Activated CD4-positive, alpha-beta T cell treated with anti-CD3 and anti-CD28 coated beads, Interleukin-2, amount 10 ng/mL, durations not matched to agents 24 days and 14 days (primary cell): Measurements from ENCODE around the gene FAM168A. TPM values are rescaled to one million over a fixed set of nuclear protein-coding genes. Genes with fewer than 3 reads are reported as not detected.

ENCODE experiments used
- DNase-seq: peaks from one replicate; pipeline ENCODE4 v3.0.0; 2022
- H3K27ac Mint-ChIP-seq: one replicate; pipeline ENCODE4 v1.8.0; 2022; ENCODE audit warnings: mild to moderate bottlenecking, mixed read lengths
- H3K27me3 Mint-ChIP-seq: one replicate; pipeline ENCODE4 v1.8.0; 2022; ENCODE audit warnings: mixed read lengths
- H3K36me3 Mint-ChIP-seq: one replicate; pipeline ENCODE4 v1.8.0; 2022; ENCODE audit warnings: low read depth, mild to moderate bottlenecking, mixed read lengths
- H3K4me1 Mint-ChIP-seq: one replicate; pipeline ENCODE4 v1.8.0; 2021; ENCODE audit warnings: mixed read lengths
- H3K4me3 Mint-ChIP-seq: one replicate; pipeline ENCODE4 v1.8.0; 2022; ENCODE audit warnings: mild to moderate bottlenecking, moderate library complexity, mixed read lengths
- H3K9me3 Mint-ChIP-seq: one replicate; pipeline ENCODE4 v1.8.0; 2021; ENCODE audit warnings: mixed read lengths
- intact Hi-C: fragments of 100-400 bp; cut with micrococcal nuclease; formaldehyde crosslinking; loops from one replicate; pipeline ENCODE4 v1.15.1; 2023
- total RNA-seq: library from RNA; stranded (reverse); gene quantifications from 2 replicates; pipeline ENCODE4 v1.2.3, GENCODE V29; 2022

The FAM168A gene
- total RNA-seq, 1 donor from 2014 or later = 19.8 TPM

DNA sequence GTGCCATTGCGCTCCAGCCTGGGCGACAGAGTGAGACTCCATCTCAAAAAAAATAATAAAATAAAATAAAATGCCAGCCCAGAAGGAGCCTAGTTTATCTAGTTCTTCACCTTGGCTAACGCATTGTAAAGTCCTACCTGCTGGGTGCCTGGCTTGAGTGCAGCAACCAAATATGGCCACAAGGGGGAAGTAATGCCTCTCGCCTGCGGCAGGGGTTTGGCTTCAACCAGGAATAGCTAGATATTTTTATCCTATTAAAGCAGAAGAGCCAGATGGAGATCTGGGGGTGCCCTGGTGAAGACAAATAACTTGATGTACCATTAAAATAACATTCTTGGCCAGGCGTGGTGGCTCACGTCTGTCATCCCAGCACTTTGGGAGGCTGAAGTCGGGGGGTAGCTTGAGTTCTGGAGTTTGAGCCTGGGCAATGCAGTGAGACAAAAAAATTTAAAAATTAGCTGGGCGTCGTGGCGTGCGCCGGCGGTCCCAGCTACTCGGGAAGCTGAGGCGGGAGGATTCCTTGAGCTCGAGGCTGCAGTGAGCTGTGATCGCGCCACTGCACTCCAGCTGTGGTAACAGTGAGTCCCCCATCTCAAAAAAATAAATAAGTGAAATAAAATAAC lies 27.9 kb upstream of the FAM168A start:
- no peak overlapping the region for H3K4me3 Mint-ChIP-seq

GRCh38 chr11:73623686-73624085 lies 25.8 kb upstream of the FAM168A start:
- DNase-seq = no peak
- intact Hi-C loops = no loop called here
- Mint-ChIP-seq H3K36me3 (no peaks in the 10 kb centered on the region), H3K27me3 (peaks cover 32% of the 10 kb centered on the region), H3K4me1 (peaks cover 2% of the 10 kb centered on the region), H3K27ac (no peak overlapping the region), H3K4me3 (no peak overlapping the region), H3K9me3 (no peaks in the 10 kb centered on the region)

More for the DNA sequence above, 27.9 kb upstream of the FAM168A start:
- Mint-ChIP-seq H3K4me1 (peaks cover 2% of the 10 kb centered on the region), H3K27ac (no peak overlapping the region), H3K36me3 (no peaks in the 10 kb centered on the region), H3K9me3 (no peaks in the 10 kb centered on the region), H3K27me3 (peaks cover 32% of the 10 kb centered on the region)
- peak; percentile 89 for DNase-seq
- intact Hi-C loops = loop anchor here (1.0 to 5.0 kb wide), 2 partner anchors 35 to 306 kb away; no protein-coding TSS in a partner anchor

- Mint-ChIP-seq H3K4me1 (peaks cover 2% of the 10 kb centered on the region), H3K9me3 (no peaks in the 10 kb centered on the region), H3K27ac (no peak overlapping the region), H3K4me3 (no peak overlapping the region), H3K27me3 (peaks cover 29% of the 10 kb centered on the region), H3K36me3 (no peaks in the 10 kb centered on the region)
- intact Hi-C loops = no loop called here
- DNase-seq = no peak
Observed at GRCh38 chr11:73622926-73623593, 25.1 kb upstream of the FAM168A start.

DNA sequence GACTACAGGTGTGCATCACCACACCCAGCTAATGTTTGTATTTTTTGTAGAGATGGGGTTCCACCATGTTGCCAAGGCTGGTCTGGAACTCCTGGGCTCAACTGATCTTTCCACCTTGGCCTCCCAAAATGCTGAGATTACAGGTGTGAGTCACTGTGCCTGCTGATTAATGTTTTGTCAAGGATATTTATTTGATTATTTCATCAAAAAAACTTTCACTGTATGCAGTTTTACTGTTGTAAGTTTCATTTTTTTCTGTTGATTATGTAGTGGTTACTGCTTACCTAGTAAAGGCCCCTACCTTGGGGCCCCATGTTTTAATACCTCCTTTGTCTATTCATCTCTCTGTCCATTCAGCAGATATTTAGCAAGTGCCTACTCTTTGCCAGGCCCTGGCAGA lies 16.7 kb upstream of the FAM168A start:
- H3K36me3 Mint-ChIP-seq = no peaks in the 10 kb centered on the region
- peaks cover 7% of the 10 kb centered on the region for H3K27me3 Mint-ChIP-seq
- no peaks in the 10 kb centered on the region for H3K9me3 Mint-ChIP-seq
- H3K27ac Mint-ChIP-seq = no peak overlapping the region
- intact Hi-C loops = no loop called here
- no peaks in the 10 kb centered on the region for H3K4me1 Mint-ChIP-seq
- no peak overlapping the region for H3K4me3 Mint-ChIP-seq
- DNase-seq = no peak

GRCh38 chr11:73612601-73613140 lies 14.8 kb upstream of the FAM168A start:
- no peak overlapping the region for H3K27ac Mint-ChIP-seq
- no peaks in the 10 kb centered on the region for H3K36me3 Mint-ChIP-seq
- H3K4me1 Mint-ChIP-seq = no peaks in the 10 kb centered on the region
- peaks cover 9% of the 10 kb centered on the region for H3K27me3 Mint-ChIP-seq
- no peak overlapping the region for H3K4me3 Mint-ChIP-seq
- no peak for DNase-seq
- H3K9me3 Mint-ChIP-seq = no peaks in the 10 kb centered on the region
- intact Hi-C loops = no loop called here

DNA sequence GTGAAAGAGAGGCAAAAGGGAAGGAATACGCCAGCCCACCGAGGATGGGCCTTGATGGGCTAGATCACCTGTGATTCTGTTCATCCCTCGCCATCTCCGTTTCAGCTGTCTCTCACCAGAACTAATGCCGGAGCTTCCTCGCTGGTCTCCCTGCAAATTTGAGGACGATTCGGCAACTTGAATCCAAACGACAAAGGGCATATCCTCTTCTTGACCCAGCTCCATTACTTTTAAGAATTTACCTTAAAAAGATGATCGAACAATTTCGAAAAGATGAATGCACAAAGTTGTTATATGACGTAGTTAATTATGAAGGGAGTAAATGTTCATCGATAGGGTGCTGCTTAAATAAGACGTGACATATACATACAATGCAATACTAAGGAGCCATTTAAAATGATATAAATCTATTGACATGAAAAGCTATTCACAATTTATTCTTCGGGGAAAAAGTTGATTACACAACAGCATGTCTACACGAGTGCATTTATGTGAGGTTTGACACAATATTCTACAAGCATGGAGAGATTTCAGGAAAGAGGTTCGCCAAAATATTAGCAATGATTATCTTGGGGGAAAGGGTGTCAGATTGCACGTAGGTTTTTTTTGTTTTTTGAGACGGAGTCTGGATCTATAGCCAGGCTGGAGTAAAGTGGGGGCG lies 937 bp upstream of the FAM168A start:
- peaks cover 4% of the 10 kb centered on the region for H3K27me3 Mint-ChIP-seq
- intact Hi-C loops = loop anchor here (1.0 to 5.0 kb wide), 5 partner anchors 48 to 573 kb away; partner anchors contain the start of genes C2CD3, PLEKHB1, PPME1 and RAB6A
- no peak for DNase-seq
- H3K27ac Mint-ChIP-seq = peak overlapping the region; percentile 92
- peak overlapping the region; percentile 93 for H3K4me3 Mint-ChIP-seq
- no peaks in the 10 kb centered on the region for H3K9me3 Mint-ChIP-seq
- H3K36me3 Mint-ChIP-seq = peaks cover 8% of the 10 kb centered on the region
- H3K4me1 Mint-ChIP-seq = peaks cover 40% of the 10 kb centered on the region

GRCh38 chr11:73597336-73597955 lies 466 bp downstream of the FAM168A start:
- peaks cover 8% of the 10 kb centered on the region for H3K36me3 Mint-ChIP-seq
- no peaks in the 10 kb centered on the region for H3K27me3 Mint-ChIP-seq
- H3K9me3 Mint-ChIP-seq = no peaks in the 10 kb centered on the region
- H3K4me1 Mint-ChIP-seq = peaks cover 42% of the 10 kb centered on the region
- H3K4me3 Mint-ChIP-seq = peak overlapping the region; percentile 93
- DNase-seq = no peak
- intact Hi-C loops = loop anchor here (2.0 to 5.0 kb wide), 3 partner anchors 19 to 575 kb away; partner anchors contain the start of genes C2CD3 and PPME1
- peak overlapping the region; percentile 92 for H3K27ac Mint-ChIP-seq

- peaks cover 8% of the 10 kb centered on the region for H3K36me3 Mint-ChIP-seq
- peaks cover 42% of the 10 kb centered on the region for H3K4me1 Mint-ChIP-seq
- peak overlapping the region; percentile 93 for H3K4me3 Mint-ChIP-seq
- H3K27me3 Mint-ChIP-seq = no peaks in the 10 kb centered on the region
- intact Hi-C loops = loop anchor here (2.0 to 5.0 kb wide), 3 partner anchors 18 to 576 kb away; partner anchors contain the start of genes C2CD3 and PPME1
- peak; percentile 56 for DNase-seq
- no peaks in the 10 kb centered on the region for H3K9me3 Mint-ChIP-seq
- H3K27ac Mint-ChIP-seq = peak overlapping the region; percentile 31
Observed at GRCh38 chr11:73596547-73596946, 1.4 kb downstream of the FAM168A start.

DNA sequence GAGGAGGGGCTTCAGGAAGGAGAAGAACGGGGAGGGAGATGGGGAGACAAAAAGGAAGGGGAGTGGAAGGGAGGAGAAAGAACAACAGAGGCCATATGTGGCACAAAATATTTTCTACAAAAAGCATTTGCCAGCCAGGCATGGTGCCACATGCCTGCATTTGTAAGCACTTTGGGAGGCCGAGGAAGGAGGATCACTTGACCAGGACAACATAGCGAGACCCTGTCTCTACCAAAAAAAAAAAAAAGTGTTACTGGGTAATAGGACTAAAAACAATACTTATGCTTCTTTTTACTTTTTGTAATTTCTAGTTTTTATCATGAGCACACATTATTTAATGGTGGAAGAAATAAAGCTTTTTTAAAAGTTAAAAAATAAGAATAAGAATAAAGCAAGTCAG lies 5.3 kb downstream of the FAM168A start:
- no peak overlapping the region for H3K27ac Mint-ChIP-seq
- no peaks in the 10 kb centered on the region for H3K27me3 Mint-ChIP-seq
- H3K9me3 Mint-ChIP-seq = no peaks in the 10 kb centered on the region
- intact Hi-C loops = no loop called here
- peaks cover 34% of the 10 kb centered on the region for H3K4me1 Mint-ChIP-seq
- H3K36me3 Mint-ChIP-seq = peaks cover 11% of the 10 kb centered on the region
- DNase-seq = no peak
- no peak overlapping the region for H3K4me3 Mint-ChIP-seq

- H3K4me3 Mint-ChIP-seq = no peak overlapping the region
- no peak overlapping the region for H3K27ac Mint-ChIP-seq
- no peak for DNase-seq
- no peaks in the 10 kb centered on the region for H3K9me3 Mint-ChIP-seq
- no peaks in the 10 kb centered on the region for H3K27me3 Mint-ChIP-seq
- peaks cover 27% of the 10 kb centered on the region for H3K4me1 Mint-ChIP-seq
- intact Hi-C loops = no loop called here
- H3K36me3 Mint-ChIP-seq = peaks cover 8% of the 10 kb centered on the region
Observed at GRCh38 chr11:73591743-73592142, 6.2 kb downstream of the FAM168A start.

GRCh38 chr11:73590991-73591390 lies 6.9 kb downstream of the FAM168A start:
- H3K27ac Mint-ChIP-seq = no peak overlapping the region
- H3K27me3 Mint-ChIP-seq = no peaks in the 10 kb centered on the region
- H3K4me1 Mint-ChIP-seq = peaks cover 20% of the 10 kb centered on the region
- no peak for DNase-seq
- H3K36me3 Mint-ChIP-seq = peaks cover 7% of the 10 kb centered on the region
- no peak overlapping the region for H3K4me3 Mint-ChIP-seq
- intact Hi-C loops = no loop called here
- no peaks in the 10 kb centered on the region for H3K9me3 Mint-ChIP-seq

DNA sequence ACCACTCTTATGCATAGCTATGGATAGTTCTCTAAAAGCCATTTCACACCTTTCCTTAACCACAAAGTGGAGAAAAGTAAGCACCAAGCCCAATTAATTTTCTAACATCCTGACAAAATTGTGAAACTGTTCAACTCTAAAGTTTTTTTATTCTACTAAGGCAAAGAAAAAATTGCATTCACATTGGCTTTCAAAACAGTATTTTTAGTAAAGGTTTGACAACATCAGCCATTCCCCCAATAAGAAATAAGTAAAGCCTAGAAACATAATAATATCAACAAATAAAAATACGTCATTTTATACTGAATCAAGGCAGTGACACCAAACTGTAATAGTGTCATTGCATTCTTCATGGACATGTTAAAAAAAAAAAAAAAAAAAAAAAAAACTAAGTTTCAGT lies 11.1 kb downstream of the FAM168A start:
- no peak for DNase-seq
- intact Hi-C loops = no loop called here
- Mint-ChIP-seq H3K4me1 (no peaks in the 10 kb centered on the region), H3K9me3 (no peaks in the 10 kb centered on the region), H3K27ac (no peak overlapping the region), H3K36me3 (peaks cover 8% of the 10 kb centered on the region), H3K4me3 (no peak overlapping the region), H3K27me3 (no peaks in the 10 kb centered on the region)

- Mint-ChIP-seq H3K27ac (no peak overlapping the region), H3K36me3 (peaks cover 9% of the 10 kb centered on the region), H3K4me1 (peaks cover under 1% of the 10 kb centered on the region), H3K9me3 (no peaks in the 10 kb centered on the region), H3K27me3 (no peaks in the 10 kb centered on the region), H3K4me3 (no peak overlapping the region)
- DNase-seq = no peak
- intact Hi-C loops = no loop called here
Observed at GRCh38 chr11:73585834-73586575, 11.9 kb downstream of the FAM168A start.
